Loucy (cell line): Measurements from ENCODE around the gene ADGRB3.

Source experiments
- EZH2phosphoT487 ChIP-seq: fragments of 200-600 bp; IDR thresholded peaks from 2 replicates; pipeline ENCODE4 v1.6.1; 2018; ENCODE audit warnings: antibody characterized with exemption, mild to moderate bottlenecking, moderate library complexity, borderline replicate concordance
- TF ChIP-seq, protein P1 (sequence below): fragments of 200-600 bp; sonication (generic); conservative IDR thresholded peaks from 2 replicates; pipeline ENCODE4 v1.5.1; 2014; ENCODE audit warnings: mild to moderate bottlenecking, antibody characterized with exemption, low read length

DNA sequence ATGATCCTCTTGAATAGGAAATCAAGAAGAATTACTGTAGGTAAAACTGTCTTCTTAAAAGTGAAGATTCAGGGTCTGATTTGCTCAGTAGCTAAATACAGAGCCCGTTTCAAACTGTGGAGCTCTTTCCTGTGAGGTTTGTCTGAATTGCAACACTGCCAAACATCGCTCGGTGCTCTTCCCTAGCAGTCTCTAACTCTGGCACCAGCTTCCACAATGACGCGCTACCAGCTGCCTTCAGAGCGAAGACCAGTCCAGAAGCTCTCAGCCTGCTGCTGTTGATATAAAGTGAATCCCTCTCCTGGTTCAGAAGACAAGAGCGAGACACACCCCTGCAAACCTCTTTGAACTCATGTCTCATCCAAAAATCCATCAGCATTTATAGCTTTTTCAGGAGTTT lies 714.7 kb downstream of the ADGRB3 start:
- TF ChIP-seq, protein P1, sequence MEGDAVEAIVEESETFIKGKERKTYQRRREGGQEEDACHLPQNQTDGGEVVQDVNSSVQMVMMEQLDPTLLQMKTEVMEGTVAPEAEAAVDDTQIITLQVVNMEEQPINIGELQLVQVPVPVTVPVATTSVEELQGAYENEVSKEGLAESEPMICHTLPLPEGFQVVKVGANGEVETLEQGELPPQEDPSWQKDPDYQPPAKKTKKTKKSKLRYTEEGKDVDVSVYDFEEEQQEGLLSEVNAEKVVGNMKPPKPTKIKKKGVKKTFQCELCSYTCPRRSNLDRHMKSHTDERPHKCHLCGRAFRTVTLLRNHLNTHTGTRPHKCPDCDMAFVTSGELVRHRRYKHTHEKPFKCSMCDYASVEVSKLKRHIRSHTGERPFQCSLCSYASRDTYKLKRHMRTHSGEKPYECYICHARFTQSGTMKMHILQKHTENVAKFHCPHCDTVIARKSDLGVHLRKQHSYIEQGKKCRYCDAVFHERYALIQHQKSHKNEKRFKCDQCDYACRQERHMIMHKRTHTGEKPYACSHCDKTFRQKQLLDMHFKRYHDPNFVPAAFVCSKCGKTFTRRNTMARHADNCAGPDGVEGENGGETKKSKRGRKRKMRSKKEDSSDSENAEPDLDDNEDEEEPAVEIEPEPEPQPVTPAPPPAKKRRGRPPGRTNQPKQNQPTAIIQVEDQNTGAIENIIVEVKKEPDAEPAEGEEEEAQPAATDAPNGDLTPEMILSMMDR = no peak
- no peak for TF ChIP-seq EZH2phosphoT487
